NOMO-1 treated with dmso at 0.1 percent for 144 hours (cell line): Measurements from ENCODE around the gene ANKRD39.

ENCODE experiments used
- DNase-seq: peaks from one replicate; lab custom pipeline; 2025; ENCODE audit not compliant: unreplicated experiment; lab: John Stamatoyannopoulos, UW

The ANKRD39 gene

GRCh38 chr2:96888072-96889011, 30.5 kb upstream of the ANKRD39 start:
- DNase-seq: peak; percentile 37

GRCh38 chr2:96887493-96888012, 29.7 kb upstream of the ANKRD39 start:
- no peak for DNase-seq

GRCh38 chr2:96885432-96886347, 27.9 kb upstream of the ANKRD39 start:
- peak; percentile 62 for DNase-seq

- no peak for DNase-seq
Measured at GRCh38 chr2:96884299-96885094, 26.7 kb upstream of the ANKRD39 start.

- no peak for DNase-seq
Measured at GRCh38 chr2:96883306-96883705, 25.5 kb upstream of the ANKRD39 start.

GRCh38 chr2:96882906-96883305, 25.1 kb upstream of the ANKRD39 start:
- DNase-seq: no peak

GRCh38 chr2:96882230-96882629, 24.4 kb upstream of the ANKRD39 start:
- DNase-seq: no peak

GRCh38 chr2:96881349-96882195, 23.8 kb upstream of the ANKRD39 start:
- DNase-seq: no peak

DNA sequence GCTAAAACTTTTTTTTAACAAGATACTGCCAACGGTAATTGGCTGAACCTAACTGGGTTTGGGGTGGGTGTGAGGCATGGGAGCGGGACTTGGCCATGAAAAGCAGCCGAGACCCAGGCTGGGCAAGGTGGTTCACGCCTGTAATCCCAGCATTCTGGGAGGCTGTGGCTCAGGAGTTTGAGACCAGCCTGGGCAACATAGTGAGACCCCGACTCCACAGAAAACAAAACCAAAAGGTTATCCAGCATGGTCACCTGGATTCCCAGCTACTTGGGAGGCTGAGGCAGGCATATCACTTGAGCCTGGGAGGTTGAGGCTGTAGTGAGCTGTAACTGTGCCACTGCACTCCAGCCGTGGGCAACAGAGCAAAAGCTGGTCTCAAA, 23.1 kb upstream of the ANKRD39 start:
- DNase-seq: no peak

DNA sequence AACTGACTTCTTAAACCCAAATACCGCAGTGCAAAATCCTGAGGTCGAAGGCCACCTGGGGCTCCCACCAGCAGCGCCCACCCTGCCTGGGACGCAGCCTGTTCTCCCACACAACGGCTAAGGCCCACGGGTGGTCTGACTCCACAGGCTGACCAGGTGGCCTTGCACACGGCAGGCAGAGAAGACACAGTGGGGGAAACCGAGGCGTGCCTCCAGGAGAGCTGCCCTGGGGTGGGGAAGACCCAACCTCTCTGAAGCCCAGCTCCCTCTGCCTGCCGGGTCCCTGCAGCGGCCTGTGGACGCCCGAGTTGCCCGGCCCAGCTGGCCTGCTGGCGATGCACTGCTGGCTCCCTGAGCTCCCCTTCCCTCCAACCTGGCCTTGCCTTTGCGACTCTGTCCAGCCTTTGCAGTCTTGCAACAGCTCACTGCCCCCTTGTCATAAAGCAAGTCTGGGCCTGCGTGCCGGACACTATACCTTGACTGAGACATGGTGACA, 21.8 kb upstream of the ANKRD39 start:
- DNase-seq: no peak

- no peak for DNase-seq
Measured at GRCh38 chr2:96878796-96879544, 21.2 kb upstream of the ANKRD39 start.

- DNase-seq: no peak
Measured at GRCh38 chr2:96878171-96878570, 20.4 kb upstream of the ANKRD39 start.

DNA sequence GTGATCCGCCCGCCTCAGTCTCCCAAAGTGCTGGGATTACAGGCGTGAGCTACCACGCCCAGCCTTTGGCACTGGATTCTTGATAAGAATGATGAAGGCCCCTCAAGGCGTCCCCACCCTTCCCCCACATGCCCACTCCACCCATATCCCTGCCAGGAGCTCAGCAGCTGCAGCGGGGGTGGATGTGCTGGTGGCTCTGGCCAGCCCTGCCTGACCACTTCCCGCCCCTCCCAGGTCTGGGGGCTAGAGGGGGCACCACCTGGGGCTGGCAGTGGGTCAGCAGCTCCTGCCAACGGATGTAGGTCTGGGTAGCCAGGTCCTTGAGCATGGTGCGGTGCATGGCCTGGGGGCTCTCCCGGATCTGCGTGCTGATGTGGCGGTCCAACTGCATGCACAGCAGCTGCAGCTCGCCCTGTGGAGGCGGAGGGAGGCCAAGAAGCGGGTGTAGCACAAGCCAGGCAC, 19.8 kb upstream of the ANKRD39 start:
- DNase-seq: no peak

DNA sequence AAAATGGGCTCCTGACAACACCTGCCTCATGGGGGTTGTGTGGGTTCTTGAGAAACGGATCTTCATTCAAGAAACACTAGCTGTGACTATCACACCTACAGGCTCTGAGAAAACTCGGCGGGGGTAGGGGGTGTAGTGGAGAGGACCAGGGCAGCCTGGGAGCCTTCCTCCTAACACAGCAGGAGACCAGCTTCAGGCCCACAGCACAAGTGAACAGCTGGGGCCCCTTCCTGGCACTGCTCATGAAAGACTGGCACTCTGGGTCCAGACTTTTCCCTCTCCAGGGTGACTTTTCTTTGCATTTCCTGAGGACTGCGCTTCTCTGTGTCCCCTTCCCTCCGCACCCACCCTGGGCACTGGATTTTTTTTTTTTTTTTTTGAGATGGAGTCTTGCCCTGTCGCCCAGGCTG, 19.2 kb upstream of the ANKRD39 start:
- no peak for DNase-seq

GRCh38 chr2:96876269-96877041, 18.6 kb upstream of the ANKRD39 start:
- no peak for DNase-seq

- DNase-seq: no peak
Measured at GRCh38 chr2:96875498-96876268, 17.9 kb upstream of the ANKRD39 start.

GRCh38 chr2:96874198-96874831, 16.5 kb upstream of the ANKRD39 start:
- peak; percentile 27 for DNase-seq
